HG03066 (cell line): ENCODE results near the gene NOL3.

Experiments used
- ATAC-seq: cut with Tn5 transposase; IDR thresholded peaks from one replicate; pipeline ENCODE4 v1.9.1; 2021; ENCODE audit warnings: low read depth; ENCODE audit not compliant: unreplicated experiment

Gene NOL3

DNA sequence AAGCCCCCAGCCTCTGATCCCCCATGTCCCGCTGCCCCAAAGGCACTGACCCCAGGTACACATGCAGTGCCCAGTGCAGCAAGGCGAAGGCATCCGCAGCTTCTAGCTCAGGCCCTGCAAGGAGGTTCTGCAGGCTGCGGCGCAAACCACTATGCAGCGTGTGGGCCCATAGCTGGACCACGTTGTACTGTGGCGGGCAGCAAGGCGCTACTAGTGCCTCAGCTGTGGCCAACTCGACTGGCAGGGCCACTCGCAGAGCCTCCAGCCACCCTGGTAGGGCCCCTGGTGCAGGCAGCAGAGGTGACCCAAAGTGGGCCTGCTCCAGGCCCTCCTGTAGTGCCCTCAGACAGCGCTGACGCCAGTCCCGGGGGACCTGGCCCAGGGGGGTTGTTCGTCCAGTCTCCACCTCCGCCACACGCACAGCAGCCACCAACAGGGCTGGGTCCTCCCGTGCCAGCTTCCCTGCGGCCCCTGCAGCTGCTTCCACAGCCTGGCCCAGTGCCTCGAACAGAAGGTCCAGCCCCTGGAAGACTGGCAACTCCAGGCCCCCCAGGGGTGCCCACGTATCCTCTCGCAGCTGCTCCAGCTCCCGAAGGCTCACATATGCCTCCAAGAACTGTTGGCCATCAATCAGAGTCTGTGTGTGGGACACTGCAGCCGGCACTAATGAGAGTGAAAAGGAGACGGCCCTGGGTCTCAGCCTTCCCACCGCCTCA lies 17.0 kb downstream of the NOL3 start:
- no peak for ATAC-seq

DNA sequence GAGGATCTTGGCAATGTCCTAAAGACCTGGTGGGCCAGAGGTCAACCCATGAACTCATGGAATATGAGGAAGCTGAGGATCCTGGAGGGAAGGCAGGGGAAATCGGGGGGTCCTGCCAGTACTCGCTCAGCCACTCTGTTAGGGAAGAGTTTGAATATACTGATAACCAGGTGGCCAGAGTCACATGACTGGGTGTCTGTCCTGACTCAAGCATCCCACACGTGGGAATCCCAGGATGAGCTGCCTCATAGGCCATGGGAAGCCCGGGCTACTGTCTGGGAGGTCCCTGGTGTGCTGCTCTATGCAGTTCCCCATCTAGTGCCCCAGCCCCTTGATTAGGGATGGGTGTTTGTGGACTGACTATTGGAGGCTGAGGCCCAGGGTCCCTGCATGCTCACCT lies 18.0 kb downstream of the NOL3 start:
- no peak for ATAC-seq

DNA sequence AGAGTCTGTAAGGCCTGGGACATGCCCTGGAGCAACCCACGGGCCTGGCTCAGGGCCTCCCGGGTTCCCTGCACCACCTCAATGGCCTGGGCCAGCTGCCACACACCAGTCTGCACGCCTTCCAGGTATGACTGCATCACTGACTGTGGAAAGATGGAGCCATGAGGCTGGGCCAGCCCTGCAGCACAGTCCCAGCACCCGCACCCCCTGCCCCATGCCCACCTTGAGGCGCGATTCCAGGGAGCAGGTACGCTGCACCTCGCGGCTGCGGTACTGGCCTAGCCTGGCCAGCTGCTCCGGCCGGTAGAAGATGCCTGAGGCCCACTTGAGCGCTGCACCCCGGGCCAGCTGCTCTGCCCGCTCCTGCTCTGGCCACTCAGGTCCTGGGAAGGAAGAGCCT lies 18.5 kb downstream of the NOL3 start:
- ATAC-seq: no peak

DNA sequence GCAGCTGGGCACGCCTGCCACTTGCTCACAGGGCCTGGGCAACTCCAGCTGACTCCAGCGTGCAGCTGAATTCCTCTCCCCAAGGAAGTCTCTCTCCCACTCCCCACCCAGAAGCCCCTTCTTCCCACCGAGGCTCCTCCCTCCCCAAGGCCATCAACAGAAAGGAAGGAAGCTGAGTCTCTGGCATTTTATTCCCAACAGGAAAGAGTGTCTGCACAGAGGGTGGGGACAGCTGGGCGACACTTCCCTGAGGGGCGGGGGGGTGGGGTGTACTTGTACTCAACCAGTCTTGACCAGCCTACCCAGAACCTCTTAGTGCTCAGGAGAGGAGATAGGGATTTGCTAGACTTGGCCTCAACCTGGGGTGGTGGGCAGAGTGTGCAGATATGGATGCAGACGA lies 19.7 kb downstream of the NOL3 start, which contains the start of gene EXOC3L1:
Gene EXOC3L1, minus strand, starts transcription at position 96 of the 400 bp plus-strand sequence. CDS start 460 bp downstream, outside the sequence.
- ATAC-seq: no peak

DNA sequence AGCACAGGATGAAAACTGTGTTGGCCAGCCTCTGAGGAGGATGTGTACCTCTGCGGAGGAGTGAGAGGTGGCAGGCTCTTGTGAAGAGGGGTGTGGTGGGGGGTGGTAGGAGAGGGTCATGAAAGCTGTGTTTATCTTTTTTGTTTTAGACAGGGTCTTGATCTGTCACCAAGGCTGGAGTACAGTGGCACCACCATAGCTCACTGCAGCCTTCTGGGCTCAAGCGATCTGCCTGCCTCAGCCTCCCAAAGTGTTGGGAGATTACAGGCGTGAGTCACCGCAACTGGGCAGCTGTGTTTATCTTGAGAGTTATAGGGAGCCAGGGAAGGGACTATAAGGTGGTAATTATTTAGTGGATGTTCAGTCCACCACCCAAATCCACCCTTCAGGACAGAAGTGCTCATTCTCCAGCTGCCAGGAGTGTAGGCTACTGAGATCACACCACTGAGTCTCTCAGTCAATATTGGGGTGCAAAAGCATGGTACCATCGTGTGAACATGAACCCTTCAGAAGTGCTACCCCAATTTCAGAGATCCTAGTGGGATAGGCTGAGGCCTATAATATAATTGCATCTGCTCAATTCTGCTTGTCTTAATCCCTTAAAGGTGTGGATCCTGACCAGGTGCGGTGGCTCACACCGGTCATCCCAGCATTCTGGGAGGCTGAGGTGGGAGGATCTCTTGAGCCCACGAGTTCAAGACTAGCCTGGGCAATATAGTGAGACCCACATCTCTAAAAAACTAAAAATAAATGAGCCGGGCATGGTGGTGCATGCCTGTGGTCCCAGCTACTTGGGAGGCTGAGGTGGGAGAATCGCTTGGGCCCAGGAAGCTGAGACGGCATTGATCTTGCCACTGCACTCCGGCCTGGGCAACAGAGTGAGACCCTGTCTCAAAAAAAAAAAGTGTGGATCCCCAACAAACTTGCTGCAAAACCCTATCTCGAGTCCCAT lies 20.4 kb downstream of the NOL3 start:
- no peak for ATAC-seq

DNA sequence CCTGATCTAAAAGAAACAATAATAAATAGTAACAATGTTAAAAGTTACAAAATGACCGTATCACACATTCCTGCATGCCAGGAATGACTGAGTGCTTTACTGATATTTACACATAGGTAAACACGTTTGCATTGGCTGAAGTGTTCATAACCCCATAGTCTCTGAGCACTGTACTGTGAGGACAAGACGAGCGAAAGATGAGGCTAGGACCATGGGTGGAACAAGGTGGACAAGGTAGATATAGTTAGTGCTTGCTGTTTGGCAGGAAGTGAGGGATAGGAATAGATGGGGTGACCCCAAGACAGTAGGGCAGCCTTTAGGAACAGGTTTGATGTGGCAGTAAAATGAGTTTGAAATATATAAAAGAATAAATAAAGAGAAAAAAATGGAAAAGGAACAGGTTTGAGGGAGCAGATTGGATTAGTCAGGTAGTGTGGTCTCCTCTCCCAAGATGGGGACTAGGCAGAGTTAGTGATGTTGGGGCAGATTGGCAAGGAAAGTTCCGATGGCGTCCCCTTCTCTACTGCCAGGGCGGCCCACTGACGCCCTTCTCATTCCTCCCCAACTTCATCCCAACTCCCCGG lies 21.2 kb downstream of the NOL3 start:
- no peak for ATAC-seq

DNA sequence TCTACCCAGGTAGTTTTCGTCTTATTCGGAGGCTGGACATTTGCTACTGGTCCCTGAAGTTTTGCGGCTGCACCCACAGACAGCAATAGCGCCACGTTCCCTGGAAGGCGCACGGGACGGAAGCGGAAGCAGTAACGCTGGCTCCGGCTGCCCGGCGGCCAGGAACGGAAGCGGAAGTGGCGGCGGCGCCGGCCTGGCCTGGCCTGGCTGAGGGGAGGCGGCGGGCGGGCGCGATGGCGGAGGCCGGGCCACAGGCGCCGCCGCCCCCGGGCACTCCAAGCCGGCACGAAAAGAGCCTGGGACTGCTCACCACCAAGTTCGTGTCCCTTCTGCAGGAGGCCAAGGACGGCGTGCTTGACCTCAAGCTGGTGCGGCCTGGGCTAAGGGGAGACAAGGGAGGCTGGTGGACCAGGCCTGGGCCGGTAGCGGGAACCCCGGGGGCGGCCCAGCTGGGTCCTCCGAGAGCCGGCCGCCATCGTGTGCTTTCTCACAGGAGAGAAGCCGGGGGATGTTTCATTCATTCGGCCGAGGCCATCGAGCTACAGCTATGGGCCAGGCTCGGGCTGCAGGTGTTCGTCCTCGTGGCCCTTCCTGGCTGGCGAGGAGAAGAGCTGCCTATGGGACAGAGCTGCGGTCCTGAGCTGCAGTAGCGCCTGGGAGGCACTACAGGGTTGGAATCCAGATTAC lies 21.8 kb downstream of the NOL3 start, which contains the start of gene E2F4:
Gene E2F4, plus strand, starts transcription at position 161 of the 687 bp plus-strand sequence. Its CDS starts 73 bp downstream, at position 234.
- peak; percentile 89 for ATAC-seq

DNA sequence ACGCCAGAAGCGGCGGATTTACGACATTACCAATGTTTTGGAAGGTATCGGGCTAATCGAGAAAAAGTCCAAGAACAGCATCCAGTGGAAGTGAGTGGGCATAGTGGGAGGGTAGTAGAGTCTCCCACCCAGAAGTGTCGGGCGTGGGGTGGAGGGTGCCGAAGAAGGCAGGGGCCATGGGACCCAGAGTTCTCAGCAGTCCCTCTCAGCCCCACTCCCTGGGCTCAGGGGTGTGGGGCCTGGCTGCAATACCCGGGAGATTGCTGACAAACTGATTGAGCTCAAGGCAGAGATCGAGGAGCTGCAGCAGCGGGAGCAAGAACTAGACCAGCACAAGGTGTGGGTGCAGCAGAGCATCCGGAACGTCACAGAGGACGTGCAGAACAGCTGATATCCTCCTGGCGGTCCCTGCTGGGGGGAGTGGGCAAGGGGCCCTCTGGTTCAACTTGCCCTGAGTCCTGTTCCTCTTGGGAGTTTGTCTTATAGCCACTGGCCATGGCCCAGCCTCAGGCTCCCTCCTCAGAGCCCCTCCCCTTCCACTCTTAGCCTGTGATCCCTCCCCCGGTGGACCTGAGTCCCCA lies 22.5 kb downstream of the NOL3 start:
- ATAC-seq: no peak

DNA sequence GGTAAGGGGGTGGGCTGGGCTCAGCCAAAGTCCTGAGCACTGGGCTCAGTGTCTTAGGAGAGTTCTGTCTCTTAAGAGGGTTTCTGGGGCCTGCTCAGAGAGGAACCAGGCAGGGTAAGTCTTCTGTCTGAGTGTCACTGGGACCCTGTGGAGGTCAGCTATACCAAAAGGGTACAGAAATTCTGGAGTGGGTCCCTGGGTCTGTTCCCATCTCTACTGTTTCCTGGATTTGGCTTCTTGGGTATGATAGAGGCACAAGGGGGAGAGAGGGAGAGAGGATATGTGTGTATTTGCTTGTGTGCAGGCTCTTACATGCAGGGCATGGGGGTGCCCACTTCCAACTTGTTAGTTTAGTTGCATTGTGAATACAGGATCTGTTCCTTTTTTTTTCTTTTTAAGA lies 23.2 kb downstream of the NOL3 start:
- ATAC-seq: no peak

DNA sequence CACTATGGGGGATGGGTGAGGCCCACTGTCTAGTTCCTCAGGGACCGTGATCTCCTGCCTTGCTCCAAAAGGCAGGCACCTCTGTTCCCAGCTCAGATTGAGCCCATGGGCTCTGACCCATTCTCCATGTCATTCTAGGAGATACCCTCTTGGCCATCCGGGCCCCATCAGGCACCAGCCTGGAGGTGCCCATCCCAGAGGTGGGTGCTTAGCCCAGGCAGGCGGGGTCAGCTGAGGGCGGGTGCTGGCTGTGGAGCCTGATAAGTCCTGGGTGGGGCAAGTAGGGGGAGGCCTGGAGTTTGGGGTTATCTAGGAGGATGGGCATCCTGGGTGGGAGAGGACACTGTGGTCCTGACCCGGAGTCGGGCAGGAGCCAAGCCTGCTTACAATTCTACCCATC lies 23.9 kb downstream of the NOL3 start:
- no peak for ATAC-seq

DNA sequence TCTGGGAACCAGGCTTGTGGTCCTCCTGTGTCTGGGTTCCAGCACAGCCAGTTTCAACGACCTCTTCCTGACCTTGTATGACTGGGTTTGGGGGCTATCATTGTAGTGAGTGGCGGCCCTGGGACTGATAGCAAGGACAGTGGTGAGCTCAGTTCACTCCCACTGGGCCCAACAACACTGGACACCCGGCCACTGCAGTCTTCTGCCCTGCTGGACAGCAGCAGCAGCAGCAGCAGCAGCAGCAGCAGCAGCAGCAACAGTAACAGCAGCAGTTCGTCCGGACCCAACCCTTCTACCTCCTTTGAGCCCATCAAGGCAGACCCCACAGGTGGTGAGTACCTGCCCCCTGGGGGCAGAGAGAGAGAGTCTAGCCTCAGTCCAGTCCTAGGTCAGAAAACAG lies 25.3 kb downstream of the NOL3 start:
- ATAC-seq: no peak

DNA sequence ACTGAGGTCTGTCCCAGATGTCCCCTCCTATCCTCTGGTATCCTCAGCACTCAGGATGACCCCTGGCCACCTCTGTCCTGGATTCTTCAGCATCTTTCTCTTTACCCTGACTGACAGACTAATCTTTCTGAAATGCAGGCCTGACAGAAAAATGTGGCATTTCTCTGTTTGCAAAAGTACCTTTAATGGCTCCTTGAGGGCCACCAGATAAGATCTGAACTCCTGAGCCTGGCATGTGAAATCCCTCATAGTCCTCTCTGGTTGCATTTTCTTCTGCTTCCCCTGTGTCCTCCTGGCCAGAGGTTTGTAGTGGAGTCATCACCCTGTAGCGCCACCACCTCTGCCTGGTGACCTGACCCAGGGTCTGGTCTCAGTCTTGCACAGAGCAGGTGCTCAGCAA lies 26.5 kb downstream of the NOL3 start:
- no peak for ATAC-seq

DNA sequence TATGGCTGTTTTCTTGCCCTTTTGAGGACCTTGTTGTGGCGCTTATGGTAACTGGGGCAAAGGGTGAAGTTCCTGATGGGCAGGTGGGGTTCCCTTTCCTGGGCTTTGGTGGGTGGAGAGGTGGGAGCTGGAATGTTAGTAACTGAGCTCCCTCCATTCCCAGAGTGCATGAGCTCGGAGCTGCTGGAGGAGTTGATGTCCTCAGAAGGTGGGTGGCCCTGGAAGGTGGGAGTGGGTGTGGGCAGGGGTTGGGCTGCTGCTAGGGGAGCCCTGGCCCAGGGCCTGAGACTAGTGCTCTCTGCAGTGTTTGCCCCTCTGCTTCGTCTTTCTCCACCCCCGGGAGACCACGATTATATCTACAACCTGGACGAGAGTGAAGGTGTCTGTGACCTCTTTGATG lies 27.4 kb downstream of the NOL3 start:
- no peak for ATAC-seq

DNA sequence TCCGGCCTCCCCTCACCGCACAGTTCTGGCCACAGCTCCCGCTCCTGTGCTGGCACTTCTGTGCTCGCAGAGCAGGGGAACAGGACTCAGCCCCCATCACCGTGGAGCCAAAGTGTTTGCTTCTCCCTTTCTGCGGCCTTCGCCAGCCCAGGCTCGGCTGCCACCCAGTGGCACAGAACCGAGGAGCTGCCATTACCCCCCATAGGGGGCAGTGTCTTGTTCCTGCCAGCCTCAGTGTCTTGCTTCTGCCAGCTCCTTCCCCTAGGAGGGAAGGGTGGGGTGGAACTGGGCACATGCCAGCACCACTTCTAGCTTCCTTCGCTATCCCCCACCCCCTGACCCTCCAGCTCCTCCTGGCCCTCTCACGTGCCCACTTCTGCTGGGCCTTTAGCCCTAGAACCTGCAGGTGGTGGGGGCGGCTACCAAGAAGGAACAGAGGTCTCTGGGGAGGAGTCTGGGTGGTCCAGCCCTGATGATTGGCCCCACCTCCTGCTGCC lies 27.9 kb downstream of the NOL3 start:
- no peak for ATAC-seq

DNA sequence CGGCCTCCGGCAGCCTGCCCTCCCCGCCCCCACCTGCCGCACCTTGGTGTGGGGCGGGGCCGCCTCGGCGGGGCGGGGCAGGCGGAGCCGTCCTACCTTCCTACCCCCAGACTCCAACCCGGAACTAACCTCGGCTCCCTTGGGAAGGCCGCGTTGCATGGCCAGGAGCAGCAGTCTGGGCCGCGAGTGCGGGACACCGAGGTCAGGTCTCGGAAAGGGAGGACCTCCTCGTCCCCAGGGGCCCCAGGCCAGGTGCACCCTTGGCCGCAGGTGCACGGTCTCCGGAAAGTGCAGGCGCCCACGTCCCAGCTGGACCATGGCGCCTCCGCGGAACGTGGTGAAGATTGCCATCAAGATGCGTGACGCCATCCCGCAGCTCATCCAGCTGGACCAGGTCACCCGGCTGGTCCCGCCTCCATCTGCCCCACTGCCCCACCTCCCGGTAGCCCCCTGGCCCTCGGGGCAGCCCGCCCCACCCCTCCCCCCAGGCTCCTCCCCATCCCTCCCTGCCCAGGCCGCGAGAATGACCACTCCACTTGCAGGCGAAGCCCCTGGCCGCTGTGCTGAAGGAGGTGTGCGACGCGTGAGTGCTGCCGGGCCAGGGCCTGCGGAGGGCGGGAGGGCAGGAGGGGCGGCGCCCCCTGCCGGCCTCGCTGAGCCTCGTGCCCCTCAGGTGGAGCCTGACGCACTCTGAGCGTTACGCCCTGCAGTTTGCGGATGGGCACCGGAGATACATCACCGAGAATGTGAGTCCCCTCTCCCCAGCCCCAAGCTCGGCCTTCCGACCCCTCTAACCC lies 28.9 kb downstream of the NOL3 start, which contains the start of gene ELMO3:
Gene ELMO3, plus strand, starts transcription at position 121 of the 797 bp plus-strand sequence. Its CDS starts 196 bp downstream, at position 317.
- ATAC-seq: no peak

DNA sequence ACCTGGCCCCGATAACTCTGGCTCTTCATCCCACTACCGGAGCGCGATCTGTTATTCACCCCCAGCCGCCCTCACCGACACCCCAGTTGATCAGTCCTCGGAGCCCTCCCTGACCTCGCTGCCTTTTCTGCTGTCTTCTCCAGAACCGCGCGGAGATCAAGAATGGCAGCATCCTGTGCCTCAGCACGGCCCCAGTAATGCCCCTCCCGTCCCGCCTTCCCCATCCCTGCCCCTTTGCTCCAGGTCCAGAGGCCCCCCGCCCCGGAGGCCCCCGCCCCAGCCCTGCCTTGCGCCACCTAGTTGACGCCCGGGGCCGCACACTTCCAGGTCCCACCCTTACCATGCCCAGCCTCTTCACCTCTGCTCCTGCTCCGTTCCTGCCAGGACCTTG lies 29.5 kb downstream of the NOL3 start:
- no peak for ATAC-seq

DNA sequence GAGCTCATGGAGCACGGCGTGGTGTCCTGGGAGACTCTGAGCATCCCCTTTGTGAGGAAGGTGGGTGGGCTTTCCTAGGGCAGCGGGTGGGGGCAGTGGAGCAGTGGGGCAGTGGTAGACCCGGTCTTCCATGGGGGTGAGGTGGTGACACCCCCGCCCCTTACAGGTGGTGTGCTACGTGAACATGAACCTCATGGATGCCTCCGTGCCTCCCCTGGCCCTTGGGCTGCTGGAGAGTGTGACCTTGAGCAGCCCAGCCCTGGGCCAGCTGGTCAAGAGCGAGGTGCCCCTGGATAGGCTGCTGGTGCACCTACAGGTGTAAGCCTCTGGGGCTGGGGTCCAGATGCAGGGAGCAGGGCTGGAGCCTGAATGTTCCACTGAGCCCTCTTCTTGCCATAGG lies 30.2 kb downstream of the NOL3 start:
- ATAC-seq: no peak

DNA sequence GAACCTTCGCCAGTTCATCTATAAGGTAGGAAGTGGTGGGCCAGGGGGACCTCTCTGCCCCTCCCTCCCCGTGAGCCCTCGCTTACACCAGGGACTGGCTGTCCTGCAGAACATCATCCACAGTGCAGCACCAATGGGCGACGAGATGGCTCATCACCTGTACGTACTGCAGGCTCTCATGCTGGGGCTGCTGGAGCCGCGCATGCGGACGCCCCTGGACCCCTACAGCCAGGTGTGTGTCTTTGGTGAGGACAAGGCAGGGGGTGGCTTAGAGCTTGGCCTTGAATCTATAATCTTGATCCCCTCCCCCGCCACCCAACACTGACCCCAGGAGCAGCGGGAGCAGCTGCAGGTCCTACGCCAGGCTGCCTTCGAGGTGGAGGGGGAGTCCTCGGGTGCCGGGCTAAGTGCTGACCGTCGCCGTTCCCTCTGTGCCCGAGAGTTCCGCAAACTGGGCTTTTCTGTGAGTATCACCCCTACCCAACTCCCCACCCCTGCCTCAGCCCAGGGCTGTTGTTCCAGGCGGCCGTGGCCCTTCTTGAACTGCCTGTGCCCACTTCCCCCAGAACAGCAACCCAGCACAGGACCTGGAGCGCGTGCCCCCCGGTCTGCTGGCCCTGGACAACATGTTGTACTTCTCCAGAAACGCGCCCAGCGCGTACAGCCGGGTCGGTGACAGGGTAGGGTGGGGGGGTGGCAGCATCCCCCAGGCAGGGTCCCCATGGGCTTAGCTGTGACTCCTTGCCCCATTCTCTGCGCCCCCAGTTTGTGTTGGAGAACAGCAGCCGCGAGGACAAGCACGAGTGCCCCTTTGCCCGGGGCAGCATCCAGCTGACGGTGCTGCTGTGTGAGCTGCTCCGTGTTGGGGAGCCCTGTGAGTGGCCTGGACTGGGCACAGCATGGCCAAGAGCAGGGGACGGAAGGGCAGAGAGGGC lies 31.3 kb downstream of the NOL3 start:
- ATAC-seq: no peak
